Panc1 (cell line): ENCODE measurements around the gene EIPR1. TPM values are rescaled to one million over a fixed set of nuclear protein-coding genes. Genes with fewer than 3 reads are reported as not detected.

ENCODE experiments used
- ATAC-seq: fragments of 200-7000 bp; cut with Tn5 transposase; 2 replicates; pipeline ENCODE4 v1.9.1; 2020; ENCODE audit warnings: mild to moderate bottlenecking, moderate library complexity
- BruUV-seq: library from RNA; stranded (reverse); fragments of 400-500 nt; replicated peaks from 2 replicates; lab custom pipeline; 2021; lab: Mats Ljungman, UMichigan
- CTCF ChIA-PET: fragments of 300-600 bp; sonication (Branson Sonifier 250); formaldehyde crosslinking; loops from one replicate; lab custom pipeline; 2022; ENCODE audit warnings: antibody characterized with exemption; lab: Charles Lee
- POLR2A ChIA-PET: fragments of 300-600 bp; sonication (Branson Sonifier 250); formaldehyde crosslinking; loops from one replicate; lab custom pipeline; 2022; ENCODE audit warnings: antibody characterized with exemption; lab: Charles Lee
- DNase-seq: peaks from one replicate; pipeline ENCODE4 v3.0.0-alpha.2; 2010; ENCODE audit warnings: low read depth, low spot score
- H3K27ac ChIP-seq: 2 replicates; pipeline ENCODE4 v1.5.1; 2011; ENCODE audit warnings: mild to moderate bottlenecking, low read length, inconsistent platforms
- H3K27me3 ChIP-seq: fragments of 200-500 bp; sonication (Bioruptor generic); 2 replicates; pipeline ENCODE4 v1.6.0; 2014; ENCODE audit warnings: low read length, inconsistent platforms; ENCODE audit not compliant: control insufficient read depth, insufficient read depth
- H3K36me3 ChIP-seq: fragments of 200-500 bp; sonication (Bioruptor generic); 2 replicates; pipeline ENCODE4 v1.5.1; 2014; ENCODE audit warnings: inconsistent platforms, mild to moderate bottlenecking, low read length, moderate library complexity; ENCODE audit not compliant: control insufficient read depth, insufficient read depth
- H3K4me1 ChIP-seq: 2 replicates; pipeline ENCODE4 v1.5.1; 2011; ENCODE audit warnings: inconsistent platforms, mild to moderate bottlenecking, low read length, moderate library complexity; ENCODE audit not compliant: control insufficient read depth, insufficient read depth
- H3K4me3 ChIP-seq, 2 experiments: 2 replicates each; pipeline ENCODE4 v1.5.1; 2011 to 2012; ENCODE audit warnings: low read depth in 2 of 2, low read length in 2 of 2, mild to moderate bottlenecking in 2 of 2, inconsistent platforms in 1 of 2, moderate library complexity in 1 of 2
- H3K9me3 ChIP-seq: fragments of 200-500 bp; sonication (Bioruptor generic); 2 replicates; pipeline ENCODE4 v1.5.1; 2014; ENCODE audit warnings: low read depth, mild to moderate bottlenecking, inconsistent platforms, low read length, moderate library complexity; ENCODE audit not compliant: control insufficient read depth, insufficient read depth
- POLR2AphosphoS5 ChIP-seq: IDR thresholded peaks from 2 replicates; pipeline ENCODE4 v1.6.1; 2012; ENCODE audit warnings: mild to moderate bottlenecking, low read depth, low read length, moderate library complexity
- SIN3A ChIP-seq: IDR thresholded peaks from 2 replicates; pipeline ENCODE4 v1.6.1; 2012; ENCODE audit warnings: low read depth, mild to moderate bottlenecking, low read length, moderate library complexity, borderline replicate concordance; ENCODE audit not compliant: insufficient read depth
- TCF7L2 ChIP-seq: IDR thresholded peaks from 2 replicates; pipeline ENCODE4 v1.6.1; 2011; ENCODE audit warnings: mild to moderate bottlenecking, low read depth, low read length, inconsistent platforms
- in situ Hi-C: cut with HindIII; loops from 2 replicates; pipeline ENCODE4 v1.10.0; 2016; ENCODE audit warnings: low sequenced_read_pairs, low pct_unique_long_range_greater_than_20kb
- intact Hi-C: fragments of 100-400 bp; cut with micrococcal nuclease; formaldehyde crosslinking; loops from one replicate; pipeline ENCODE4 v1.10.0; 2022; ENCODE audit not compliant: unreplicated experiment
- total RNA-seq: library from RNA; stranded (reverse); gene quantifications from one replicate; pipeline ENCODE4 v1.2.1, GENCODE V29; 2021; ENCODE audit not compliant: unreplicated experiment
- TF ChIP-seq, protein P1 (sequence below): fragments of 450-650 bp; IDR thresholded peaks from 2 replicates; pipeline ENCODE4 v1.5.1; 2017; ENCODE audit warnings: mild to moderate bottlenecking
- TF ChIP-seq, protein P2 (sequence below), 2 experiments: IDR thresholded peaks; 2 replicates each; pipeline ENCODE4 v1.6.1; 2011 to 2012; ENCODE audit warnings: low read depth in 2 of 2, control low read depth in 1 of 2, low read length in 1 of 2, mild to moderate bottlenecking in 1 of 2, moderate library complexity in 1 of 2; ENCODE audit not compliant: insufficient read depth in 1 of 2

EIPR1 gene
- total RNA-seq, 1 experiment from 2014 or later = 26.7 TPM

DNA sequence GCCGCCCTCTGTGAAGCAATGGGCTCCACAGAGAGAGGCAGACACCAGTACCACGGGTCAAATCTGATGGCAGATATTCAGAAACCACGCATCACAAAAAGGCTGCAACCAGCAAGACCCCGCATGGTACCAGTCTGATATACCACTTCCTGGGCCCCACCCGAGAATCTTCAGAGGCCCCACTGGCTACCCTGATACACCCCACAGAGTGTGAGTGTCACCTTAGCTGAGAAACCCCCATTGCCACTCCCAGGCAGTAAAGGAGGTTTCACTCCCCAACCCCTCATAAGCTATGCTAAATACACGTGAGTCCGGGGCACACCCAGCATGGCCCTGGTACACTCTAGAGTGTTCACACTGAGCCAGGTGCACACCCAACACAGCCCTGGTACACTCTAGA, 160.0 kb downstream of the EIPR1 start:
- H3K27me3 ChIP-seq = no peaks in the 10 kb centered on the region
- ChIA-PET POLR2A (no interaction called here), CTCF (no interaction called here)
- DNase-seq = no peak
- no peaks in the 10 kb centered on the region for H3K4me1 ChIP-seq
- H3K4me3 ChIP-seq = no peak overlapping the region
- no peak for ATAC-seq
- TF ChIP-seq, protein P1, sequence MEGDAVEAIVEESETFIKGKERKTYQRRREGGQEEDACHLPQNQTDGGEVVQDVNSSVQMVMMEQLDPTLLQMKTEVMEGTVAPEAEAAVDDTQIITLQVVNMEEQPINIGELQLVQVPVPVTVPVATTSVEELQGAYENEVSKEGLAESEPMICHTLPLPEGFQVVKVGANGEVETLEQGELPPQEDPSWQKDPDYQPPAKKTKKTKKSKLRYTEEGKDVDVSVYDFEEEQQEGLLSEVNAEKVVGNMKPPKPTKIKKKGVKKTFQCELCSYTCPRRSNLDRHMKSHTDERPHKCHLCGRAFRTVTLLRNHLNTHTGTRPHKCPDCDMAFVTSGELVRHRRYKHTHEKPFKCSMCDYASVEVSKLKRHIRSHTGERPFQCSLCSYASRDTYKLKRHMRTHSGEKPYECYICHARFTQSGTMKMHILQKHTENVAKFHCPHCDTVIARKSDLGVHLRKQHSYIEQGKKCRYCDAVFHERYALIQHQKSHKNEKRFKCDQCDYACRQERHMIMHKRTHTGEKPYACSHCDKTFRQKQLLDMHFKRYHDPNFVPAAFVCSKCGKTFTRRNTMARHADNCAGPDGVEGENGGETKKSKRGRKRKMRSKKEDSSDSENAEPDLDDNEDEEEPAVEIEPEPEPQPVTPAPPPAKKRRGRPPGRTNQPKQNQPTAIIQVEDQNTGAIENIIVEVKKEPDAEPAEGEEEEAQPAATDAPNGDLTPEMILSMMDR = no peak
- TF ChIP-seq POLR2AphosphoS5 (no peak), SIN3A (no peak), TCF7L2 (no peak)
- TF ChIP-seq, protein P2, sequence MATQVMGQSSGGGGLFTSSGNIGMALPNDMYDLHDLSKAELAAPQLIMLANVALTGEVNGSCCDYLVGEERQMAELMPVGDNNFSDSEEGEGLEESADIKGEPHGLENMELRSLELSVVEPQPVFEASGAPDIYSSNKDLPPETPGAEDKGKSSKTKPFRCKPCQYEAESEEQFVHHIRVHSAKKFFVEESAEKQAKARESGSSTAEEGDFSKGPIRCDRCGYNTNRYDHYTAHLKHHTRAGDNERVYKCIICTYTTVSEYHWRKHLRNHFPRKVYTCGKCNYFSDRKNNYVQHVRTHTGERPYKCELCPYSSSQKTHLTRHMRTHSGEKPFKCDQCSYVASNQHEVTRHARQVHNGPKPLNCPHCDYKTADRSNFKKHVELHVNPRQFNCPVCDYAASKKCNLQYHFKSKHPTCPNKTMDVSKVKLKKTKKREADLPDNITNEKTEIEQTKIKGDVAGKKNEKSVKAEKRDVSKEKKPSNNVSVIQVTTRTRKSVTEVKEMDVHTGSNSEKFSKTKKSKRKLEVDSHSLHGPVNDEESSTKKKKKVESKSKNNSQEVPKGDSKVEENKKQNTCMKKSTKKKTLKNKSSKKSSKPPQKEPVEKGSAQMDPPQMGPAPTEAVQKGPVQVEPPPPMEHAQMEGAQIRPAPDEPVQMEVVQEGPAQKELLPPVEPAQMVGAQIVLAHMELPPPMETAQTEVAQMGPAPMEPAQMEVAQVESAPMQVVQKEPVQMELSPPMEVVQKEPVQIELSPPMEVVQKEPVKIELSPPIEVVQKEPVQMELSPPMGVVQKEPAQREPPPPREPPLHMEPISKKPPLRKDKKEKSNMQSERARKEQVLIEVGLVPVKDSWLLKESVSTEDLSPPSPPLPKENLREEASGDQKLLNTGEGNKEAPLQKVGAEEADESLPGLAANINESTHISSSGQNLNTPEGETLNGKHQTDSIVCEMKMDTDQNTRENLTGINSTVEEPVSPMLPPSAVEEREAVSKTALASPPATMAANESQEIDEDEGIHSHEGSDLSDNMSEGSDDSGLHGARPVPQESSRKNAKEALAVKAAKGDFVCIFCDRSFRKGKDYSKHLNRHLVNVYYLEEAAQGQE (IDR thresholded peaks at IDR 0.05; ENCODE audit: insufficient read depth in 1 of 2, low read depth in 2 of 2, low read length in 1 of 2) = no peak
- intact Hi-C loops = no loop called here
- H3K9me3 ChIP-seq = no peaks in the 10 kb centered on the region
- in situ Hi-C loops = no loop called here
- H3K36me3 ChIP-seq = no peaks in the 10 kb centered on the region
- H3K27ac ChIP-seq = no peak overlapping the region
- no TSS peak for BruUV-seq

DNA sequence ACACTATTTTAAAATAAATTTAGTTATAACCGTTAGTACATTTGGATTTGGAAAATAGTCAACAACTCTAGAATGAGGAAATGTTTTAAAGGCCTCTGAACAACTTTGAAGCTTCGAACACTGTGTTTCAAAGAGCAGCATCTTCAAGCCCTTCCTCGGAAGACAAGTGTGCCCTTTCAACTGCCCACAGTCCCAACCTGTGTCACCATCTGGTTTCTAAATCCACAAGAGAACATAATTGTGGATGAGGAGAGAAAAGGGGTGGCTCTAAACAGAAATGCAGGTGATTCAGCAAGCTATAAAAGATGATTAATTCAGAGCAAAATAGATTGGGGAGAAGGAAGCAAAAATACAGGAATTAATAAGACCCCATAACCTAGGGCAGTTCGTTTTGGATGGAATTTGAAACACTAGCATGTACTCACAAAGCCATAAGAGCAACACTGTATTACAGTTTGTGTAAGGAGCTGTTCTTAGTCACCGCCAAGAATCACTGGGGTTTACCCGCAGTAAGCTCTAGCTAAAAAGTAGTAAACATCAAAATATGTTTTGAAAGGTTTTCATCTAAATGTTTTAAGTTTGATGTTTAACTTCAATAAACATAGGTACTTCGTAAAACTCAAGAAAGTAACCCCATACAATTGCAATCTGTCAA, 160.7 kb downstream of the EIPR1 start:
- no TSS peak for BruUV-seq
- ChIA-PET POLR2A (no interaction called here), CTCF (no interaction called here)
- H3K27ac ChIP-seq = no peak overlapping the region
- DNase-seq = no peak
- no peaks in the 10 kb centered on the region for H3K27me3 ChIP-seq
- H3K36me3 ChIP-seq = no peaks in the 10 kb centered on the region
- no peak for ATAC-seq
- H3K9me3 ChIP-seq = no peaks in the 10 kb centered on the region
- TF ChIP-seq POLR2AphosphoS5 (no peak), TCF7L2 (no peak), SIN3A (no peak)
- TF ChIP-seq, protein P1 = no peak
- TF ChIP-seq, protein P2 (IDR thresholded peaks at IDR 0.05; ENCODE audit: insufficient read depth in 1 of 2, low read depth in 2 of 2, low read length in 1 of 2) = no peak
- no peaks in the 10 kb centered on the region for H3K4me1 ChIP-seq
- no peak overlapping the region for H3K4me3 ChIP-seq
- intact Hi-C loops = no loop called here
- in situ Hi-C loops = no loop called here
